Purkinje cell (primary cell): Measurements from ENCODE around the gene LCA5. TPM values are rescaled to one million over a fixed set of nuclear protein-coding genes. Genes with fewer than 3 reads are reported as not detected.

ENCODE experiments used
- polyA plus RNA-seq: library from polyadenylated mRNA; unstranded; fragments of >200 nt; fragmentation: Nextera tagmentation; gene quantifications from 2 replicates; pipeline ENCODE4 v1.2.1, GENCODE V29; 2014

Gene LCA5
- polyA plus RNA-seq, result 6.4 and 7.2 TPM in 2 replicates

DNA sequence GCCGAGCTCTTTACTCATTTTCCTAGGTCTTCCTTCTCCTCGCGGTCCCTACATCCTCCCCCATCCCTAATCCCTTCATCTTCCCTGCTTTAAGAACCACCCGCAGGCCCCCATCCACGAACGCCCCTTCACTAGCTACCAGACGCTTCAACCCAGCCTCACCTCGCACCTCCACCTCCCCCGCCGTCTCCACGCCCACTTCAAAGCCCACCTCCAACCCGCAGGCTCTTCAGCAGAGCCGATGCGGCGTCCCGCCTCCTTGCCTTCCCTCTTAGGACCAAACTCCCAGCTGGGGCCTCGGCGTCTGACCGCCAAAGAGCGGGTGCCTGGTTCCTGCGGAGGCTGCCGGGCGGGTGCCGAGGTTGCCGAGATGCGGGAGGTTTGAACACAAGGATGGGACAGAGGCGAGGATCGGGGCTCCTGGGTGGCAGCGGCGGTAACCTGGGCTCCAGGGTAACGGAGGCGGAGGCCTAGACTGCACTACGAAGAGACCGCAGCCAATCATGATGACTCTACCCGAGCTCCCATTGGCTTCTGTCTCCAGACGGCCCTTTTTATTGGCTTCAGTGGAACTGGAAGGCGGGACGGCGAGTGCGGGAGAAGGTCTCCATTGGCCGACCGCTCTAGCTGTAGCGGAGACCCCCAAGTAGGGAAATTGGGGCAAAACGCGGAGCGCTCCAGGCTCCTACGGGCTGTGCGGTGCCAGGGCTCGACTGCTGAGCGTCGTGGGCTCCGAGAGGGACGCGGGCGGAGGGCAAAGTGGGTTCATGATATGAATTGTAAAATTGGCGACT is at the start of gene LCA5:
Gene LCA5, minus strand, starts transcription at position 477 of the 794 bp plus-strand sequence. CDS start 18,536 bp downstream, outside the sequence.

Other genes starting within 250 kb of the LCA5 start
- 2.0 and 9.3 TPM in 2 replicates for gene SH3BGRL2, start 93.9 kb upstream of the LCA5 start, polyA plus RNA-seq